H1 (cell line): Measurements from ENCODE around the gene LYRM4. TPM values are rescaled to one million over a fixed set of nuclear protein-coding genes. Genes with fewer than 3 reads are reported as not detected.

ENCODE experiments used
- CTCF ChIA-PET: fragments of 300-600 bp; sonication (Branson Sonifier 250); formaldehyde crosslinking; loops from one replicate; lab custom pipeline; 2021; ENCODE audit not compliant: partially characterized antibody; lab: Charles Lee
- POLR2A ChIA-PET: fragments of 300-600 bp; sonication (Branson Sonifier 250); formaldehyde crosslinking; loops from one replicate; lab custom pipeline; 2021; ENCODE audit warnings: inconsistent platforms; ENCODE audit not compliant: partially characterized antibody; lab: Charles Lee
- DNase-seq, 2 experiments: peaks; one replicate each; pipeline versions ENCODE4 v3.0.0 to v3.0.0-alpha.2; 2010 to 2022; ENCODE audit warnings: low spot score in 2 of 2, low read depth in 1 of 2, mixed read lengths in 1 of 2
- FAIRE-seq: peaks from 2 replicates; lab custom pipeline; 2011; peaks lifted over from hg19 to GRCh38; lab: Jason Lieb, UNC
- H2AFZ ChIP-seq: 2 replicates; pipeline ENCODE4 v1.8.1; 2012; ENCODE audit warnings: low read length, inconsistent platforms
- H2AK5ac ChIP-seq: 2 replicates; pipeline ENCODE4 v1.6.1; 2013; ENCODE audit warnings: low read depth, low read length
- H2BK120ac ChIP-seq: replicated peaks from 2 replicates; pipeline ENCODE3; 2013; ENCODE audit warnings: low read depth, low read length, inconsistent platforms
- H2BK12ac ChIP-seq: 2 replicates; pipeline ENCODE4 v1.6.1; 2013; ENCODE audit warnings: low read depth, low read length
- H2BK15ac ChIP-seq: 2 replicates; pipeline ENCODE4 v1.6.1; 2013; ENCODE audit warnings: low read length
- H2BK20ac ChIP-seq: 2 replicates; pipeline ENCODE4 v1.6.1; 2013; ENCODE audit warnings: low read length
- H2BK5ac ChIP-seq: 2 replicates; pipeline ENCODE4 v1.6.1; 2013; ENCODE audit warnings: low read depth, low read length
- H3K14ac ChIP-seq: 2 replicates; pipeline ENCODE4 v1.6.1; 2013; ENCODE audit warnings: inconsistent platforms; ENCODE audit not compliant: insufficient read length
- H3K18ac ChIP-seq: 2 replicates; pipeline ENCODE4 v1.6.1; 2013; ENCODE audit warnings: low read length; ENCODE audit errors: extremely low read depth
- H3K23ac ChIP-seq: 2 replicates; pipeline ENCODE4 v1.6.1; 2013; ENCODE audit warnings: inconsistent platforms; ENCODE audit not compliant: insufficient read length
- H3K23me2 ChIP-seq: 2 replicates; pipeline ENCODE4 v1.6.1; 2013; ENCODE audit warnings: low read depth, low read length
- H3K27ac ChIP-seq: 2 replicates; pipeline ENCODE4 v1.6.1; 2011; ENCODE audit warnings: low read depth, low read length, inconsistent platforms
- H3K27me3 ChIP-seq, 4 experiments: replicated peaks in 1 of 4; 1 replicate in 1 of 4; 2 replicates in 3 of 4; pipeline versions ENCODE4 v1.6.1 to v1.8.1; 2011 to 2013; ENCODE audit warnings: low read length in 3 of 4, mild to moderate bottlenecking in 3 of 4, inconsistent platforms in 2 of 4, mixed read lengths in 2 of 4, moderate library complexity in 1 of 4; ENCODE audit not compliant: control insufficient read depth in 3 of 4, insufficient read depth in 3 of 4; ENCODE audit errors: extremely low read depth in 1 of 4
- H3K36me3 ChIP-seq, 4 experiments: 2 replicates each; pipeline versions ENCODE4 v1.6.1 to v1.8.1; 2011 to 2013; ENCODE audit warnings: mild to moderate bottlenecking in 4 of 4, low read length in 3 of 4, moderate library complexity in 2 of 4, control low read depth in 1 of 4, inconsistent platforms in 1 of 4; ENCODE audit not compliant: insufficient read depth in 4 of 4, control insufficient read depth in 2 of 4
- H3K4ac ChIP-seq: replicated peaks from 2 replicates; pipeline ENCODE3; 2013; ENCODE audit warnings: low read length, low read depth, mixed read lengths, inconsistent platforms; ENCODE audit not compliant: insufficient read length
- H3K4me1 ChIP-seq, 4 experiments: replicated peaks in 1 of 4; 1 replicate in 1 of 4; 2 replicates in 3 of 4; pipeline versions ENCODE4 v1.6.1 to v1.8.1; 2011 to 2013; ENCODE audit warnings: low read length in 3 of 4, inconsistent platforms in 2 of 4, mixed read lengths in 1 of 4; ENCODE audit not compliant: insufficient read depth in 4 of 4, control insufficient read depth in 3 of 4
- H3K4me2 ChIP-seq, 2 experiments: 2 replicates each; pipeline versions ENCODE4 v1.6.1 to v1.8.1; 2011 to 2013; ENCODE audit warnings: low read depth in 2 of 2, low read length in 2 of 2, control low read depth in 1 of 2, inconsistent platforms in 1 of 2, mild to moderate bottlenecking in 1 of 2; ENCODE audit not compliant: insufficient read depth in 1 of 2
- H3K4me3 ChIP-seq, 4 experiments: fragments of 200-600, 300-600 bp in 1 of 4; sonication (generic), shearing (Covaris generic), sonication (Bioruptor Twin) in 1 of 4; 2 replicates each; pipeline versions ENCODE4 v1.5.1 to v1.8.1; 2011 to 2016; ENCODE audit warnings: low read length in 4 of 4, low read depth in 3 of 4, control low read depth in 2 of 4, inconsistent platforms in 2 of 4, mild to moderate bottlenecking in 2 of 4, mixed read lengths in 1 of 4, moderate library complexity in 1 of 4; ENCODE audit not compliant: insufficient read depth in 2 of 4; ENCODE audit errors: extremely low read depth in 1 of 4
- H3K56ac ChIP-seq: replicated peaks from 2 replicates; pipeline ENCODE3; 2013; ENCODE audit warnings: low read depth, mild to moderate bottlenecking, mixed read lengths, low read length, inconsistent platforms; ENCODE audit not compliant: insufficient read length
- H3K79me1 ChIP-seq: 2 replicates; pipeline ENCODE4 v1.6.1; 2013; ENCODE audit warnings: low read depth, low read length, control low read depth
- H3K79me2 ChIP-seq, 2 experiments: 2 replicates each; pipeline versions ENCODE4 v1.6.1 to v1.8.1; 2012 to 2013; ENCODE audit warnings: low read length in 2 of 2, mild to moderate bottlenecking in 2 of 2, inconsistent platforms in 1 of 2; ENCODE audit not compliant: insufficient read depth in 2 of 2, control insufficient read depth in 1 of 2
- H3K9ac ChIP-seq, 4 experiments: replicated peaks in 1 of 4; 1 replicate in 1 of 4; 2 replicates in 3 of 4; pipeline versions ENCODE4 v1.6.1 to v1.8.1; 2011 to 2013; ENCODE audit warnings: low read depth in 3 of 4, low read length in 3 of 4, control low read depth in 2 of 4, mild to moderate bottlenecking in 2 of 4, moderate library complexity in 2 of 4, inconsistent platforms in 1 of 4; ENCODE audit errors: extremely low read depth in 1 of 4
- H3K9me3 ChIP-seq, 2 experiments: 2 replicates each; pipeline versions ENCODE4 v1.6.1 to v1.8.1; 2012 to 2013; ENCODE audit warnings: mild to moderate bottlenecking in 2 of 2, moderate library complexity in 2 of 2, control low read depth in 1 of 2, inconsistent platforms in 1 of 2, low read depth in 1 of 2, low read length in 1 of 2, mixed read lengths in 1 of 2; ENCODE audit not compliant: insufficient read depth in 2 of 2
- H4K20me1 ChIP-seq, 2 experiments: replicated peaks in 1 of 2; 2 replicates each; pipeline versions ENCODE3 to v1.8.1; 2011 to 2013; ENCODE audit warnings: inconsistent platforms in 2 of 2, low read length in 2 of 2, mild to moderate bottlenecking in 1 of 2; ENCODE audit not compliant: insufficient read depth in 2 of 2, control insufficient read depth in 1 of 2
- H4K5ac ChIP-seq: 2 replicates; pipeline ENCODE4 v1.6.1; 2013; ENCODE audit warnings: low read length, low read depth, mixed read lengths, inconsistent platforms; ENCODE audit not compliant: insufficient read length
- H4K8ac ChIP-seq: 2 replicates; pipeline ENCODE4 v1.8.0; 2013; ENCODE audit warnings: mild to moderate bottlenecking, moderate library complexity, low read length, inconsistent platforms; ENCODE audit not compliant: insufficient read depth; ENCODE audit errors: extremely low read depth
- H4K91ac ChIP-seq: replicated peaks from 2 replicates; pipeline ENCODE3; 2013; ENCODE audit warnings: low read length, mixed read lengths, inconsistent platforms; ENCODE audit not compliant: insufficient read length
- EZH2 ChIP-seq: fragments of 200-600 bp; sonication (generic); IDR thresholded peaks from 2 replicates; pipeline ENCODE4 v1.7.1; 2012; ENCODE audit warnings: low read depth, mild to moderate bottlenecking, moderate library complexity, low read length, inconsistent platforms; ENCODE audit not compliant: severe bottlenecking
- JUN ChIP-seq: IDR thresholded peaks from 2 replicates; pipeline ENCODE4 v1.6.1; 2011; ENCODE audit warnings: low read depth, mild to moderate bottlenecking, improper control_type of control experiment, low read length
- NANOG ChIP-seq: IDR thresholded peaks from 2 replicates; pipeline ENCODE4 v1.6.1; 2011; ENCODE audit warnings: low read length, low read depth, mild to moderate bottlenecking, inconsistent platforms; ENCODE audit not compliant: insufficient read depth, poor library complexity, severe bottlenecking
- WGBS, 2 experiments: shearing (Covaris generic) in 1 of 2; methylation state at CpG; one replicate each; pipeline versions ENCODE4 v1.1.6 to v1.1.7; 2013 to 2015; ENCODE audit warnings: low lambda C conversion rate in 2 of 2, mixed read lengths in 2 of 2, inconsistent platforms in 1 of 2, low coverage in 1 of 2, missing lambda C conversion rate in 1 of 2; ENCODE audit not compliant: insufficient replicate concordance in 2 of 2, insufficient coverage in 1 of 2, insufficient read length in 1 of 2; ENCODE audit errors: extremely low coverage in 1 of 2, missing lambda C conversion rate in 1 of 2; 5-methylcytosine and 5-hydroxymethylcytosine counted together
- polyA plus RNA-seq, 7 experiments: library from polyadenylated mRNA; depleted of rRNA in 3 of 7; stranded (reverse) in 5 of 7; unstranded in 2 of 7; fragments of >200 nt in 5 of 7; fragments of 200-250 nt in 2 of 7; gene quantifications; 1 replicate in 5 of 7; 2 replicates in 1 of 7; 4 replicates in 1 of 7; pipeline versions ENCODE4 v1.2.1 to v1.2.3, GENCODE V29; 2011 to 2013; ENCODE audit warnings: missing spikeins in 2 of 7, mixed read lengths in 2 of 7
- total RNA-seq: library from RNA; stranded (reverse); fragmentation: NEBNext Ultra II Directional; extraction: Animal tissue kit (Norgen Biotek cat#: 25700); gene quantifications from 2 replicates; pipeline ENCODE4 v1.2.1, GENCODE V29; 2021

Gene LYRM4
- total and polyA plus RNA-seq, 2 of the 8 experiments (the other 6 are each of a cell fraction or from before 2014, with no cell fraction given), result 56.6 to 62.8 TPM

DNA sequence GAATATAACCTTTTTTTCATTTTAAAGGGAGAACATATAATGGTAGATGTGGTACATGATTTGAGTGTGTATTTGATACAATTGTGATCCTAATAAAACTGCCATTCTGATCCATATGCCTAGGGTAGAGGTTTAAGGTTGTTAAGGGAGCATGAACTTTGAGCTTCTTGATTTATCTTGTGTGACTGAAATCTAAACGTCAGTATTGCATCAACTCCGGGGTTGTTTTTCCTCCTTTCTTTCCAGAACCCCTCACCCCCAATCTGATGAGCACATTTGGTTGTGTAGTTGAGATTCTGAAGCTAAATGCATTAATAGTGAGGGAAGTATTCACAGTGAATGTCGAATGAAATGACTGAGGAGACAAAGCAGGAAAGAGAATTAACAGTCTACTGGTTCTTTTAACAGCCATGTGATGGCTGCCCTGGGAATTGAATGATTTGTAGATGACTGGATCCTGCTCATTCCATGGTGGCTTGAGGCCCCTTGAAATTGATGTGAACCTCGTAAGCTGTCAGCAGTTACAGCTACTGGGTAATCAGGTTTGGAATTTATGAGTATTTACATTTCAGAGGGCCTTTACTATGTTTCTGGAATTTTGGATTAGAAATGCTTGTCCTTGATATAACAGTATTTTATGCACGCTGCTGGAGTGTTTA, 45.3 kb upstream of the LYRM4 start:
- FAIRE-seq, result no peak
- DNase-seq, result no peak
- no peak overlapping the region for H3K56ac ChIP-seq
- no peak overlapping the region for H3K27ac ChIP-seq
- no peak overlapping the region for H3K4ac ChIP-seq
- POLR2A ChIA-PET, result interaction anchor here (1.3 to 1.4 kb wide), 2 partner anchors 11 to 14 kb away, joined by 3 read pairs; no protein-coding TSS in a partner anchor
- no peaks in the 10 kb centered on the region for H3K79me2 ChIP-seq
- H3K9ac ChIP-seq, result no peak overlapping the region
- no peak overlapping the region for H2BK20ac ChIP-seq
- H3K4me1 ChIP-seq, result no peaks in the 10 kb centered on the region; a peak in 1 of 7 replicates
- no peak overlapping the region for H2BK120ac ChIP-seq
- no peak overlapping the region for H3K18ac ChIP-seq
- H3K4me2 ChIP-seq, result no peak overlapping the region
- no peak overlapping the region for H2BK5ac ChIP-seq
- no peaks in the 10 kb centered on the region for H3K23me2 ChIP-seq
- H4K5ac ChIP-seq, result no peak overlapping the region
- H4K91ac ChIP-seq, result no peak overlapping the region
- peaks cover 0 to 2% of the 10 kb centered on the region in 2 experiments for H4K20me1 ChIP-seq
- H2AFZ ChIP-seq, result no peak overlapping the region
- no peaks in the 10 kb centered on the region for H3K36me3 ChIP-seq
- no peaks in the 10 kb centered on the region for H3K79me1 ChIP-seq
- no peak overlapping the region for H2BK12ac ChIP-seq
- CTCF ChIA-PET, result interaction anchor here (1.0 to 10.6 kb wide), 4 partner anchors 9 to 90 kb away, joined by 3 to 126 read pairs (median 3); no protein-coding TSS in a partner anchor
- WGBS, 2 experiments, result 90% methylated on average over 4 of the region's 5 CpGs; no CpG with 5 or more reads in 1 of the 2 experiments
- no peaks in the 10 kb centered on the region for H3K27me3 ChIP-seq
- no peaks in the 10 kb centered on the region for H3K9me3 ChIP-seq
- H2AK5ac ChIP-seq, result no peak overlapping the region
- H3K4me3 ChIP-seq, result no peak overlapping the region
- no peak overlapping the region for H2BK15ac ChIP-seq
- no peak overlapping the region for H4K8ac ChIP-seq
- no peak overlapping the region for H3K23ac ChIP-seq
- no peak overlapping the region for H3K14ac ChIP-seq
- TF ChIP-seq NANOG (no peak), JUN (no peak), EZH2 (no peak)
